HG02798 (cell line): Measurements from ENCODE around the gene PLEKHN1.

ENCODE experiments used
- ATAC-seq: cut with Tn5 transposase; IDR thresholded peaks from one replicate; pipeline ENCODE4 v1.9.1; 2021; ENCODE audit warnings: mild to moderate bottlenecking; ENCODE audit not compliant: unreplicated experiment, poor library complexity

PLEKHN1 gene

GRCh38 chr1:958823-959730, 7.2 kb upstream of the PLEKHN1 start, which contains the start of gene NOC2L:
Gene NOC2L (minus strand): TSS chr1:959256. CDS start chr1:959240, 16 bp downstream.
- ATAC-seq: peak; percentile 77

- ATAC-seq: no peak
Observed at GRCh38 chr1:959731-960362, 6.4 kb upstream of the PLEKHN1 start.

- ATAC-seq: peak; percentile 40
Observed at GRCh38 chr1:960363-961131, 5.7 kb upstream of the PLEKHN1 start, which contains the start of gene KLHL17. Gene KLHL17 (plus strand): TSS chr1:960584. CDS start chr1:960694, 110 bp downstream.

- no peak for ATAC-seq
Observed at GRCh38 chr1:961132-961669, 5.1 kb upstream of the PLEKHN1 start.

GRCh38 chr1:962381-963300, 3.6 kb upstream of the PLEKHN1 start:
- ATAC-seq: no peak

GRCh38 chr1:963301-963651, 3.0 kb upstream of the PLEKHN1 start:
- ATAC-seq: no peak

- ATAC-seq: no peak
Observed at GRCh38 chr1:963746-964525, 2.3 kb upstream of the PLEKHN1 start.

GRCh38 chr1:964691-965525, 1.4 kb upstream of the PLEKHN1 start:
- no peak for ATAC-seq

- ATAC-seq: no peak
Observed at GRCh38 chr1:965526-966134, 652 bp upstream of the PLEKHN1 start.

GRCh38 chr1:966704-967300, 520 bp downstream of the PLEKHN1 start:
- peak; percentile 54 for ATAC-seq

GRCh38 chr1:967466-968343, 1.4 kb downstream of the PLEKHN1 start:
- ATAC-seq: no peak

GRCh38 chr1:969260-969855, 3.1 kb downstream of the PLEKHN1 start:
- no peak for ATAC-seq

GRCh38 chr1:970242-970972, 4.1 kb downstream of the PLEKHN1 start:
- no peak for ATAC-seq

- no peak for ATAC-seq
Observed at GRCh38 chr1:970973-971730, 4.9 kb downstream of the PLEKHN1 start.
